NT2/D1 (cell line): ENCODE measurements around the gene DYNC1I2.

Experiments used
- SUZ12 ChIP-seq: IDR thresholded peaks from 2 replicates; pipeline ENCODE4 v1.6.1; 2011; ENCODE audit not compliant: insufficient read length, insufficient read depth; ENCODE audit errors: extremely low read depth
- YY1 ChIP-seq: IDR thresholded peaks from 2 replicates; pipeline ENCODE4 v1.6.1; 2011; ENCODE audit not compliant: insufficient read length, insufficient read depth

DNA sequence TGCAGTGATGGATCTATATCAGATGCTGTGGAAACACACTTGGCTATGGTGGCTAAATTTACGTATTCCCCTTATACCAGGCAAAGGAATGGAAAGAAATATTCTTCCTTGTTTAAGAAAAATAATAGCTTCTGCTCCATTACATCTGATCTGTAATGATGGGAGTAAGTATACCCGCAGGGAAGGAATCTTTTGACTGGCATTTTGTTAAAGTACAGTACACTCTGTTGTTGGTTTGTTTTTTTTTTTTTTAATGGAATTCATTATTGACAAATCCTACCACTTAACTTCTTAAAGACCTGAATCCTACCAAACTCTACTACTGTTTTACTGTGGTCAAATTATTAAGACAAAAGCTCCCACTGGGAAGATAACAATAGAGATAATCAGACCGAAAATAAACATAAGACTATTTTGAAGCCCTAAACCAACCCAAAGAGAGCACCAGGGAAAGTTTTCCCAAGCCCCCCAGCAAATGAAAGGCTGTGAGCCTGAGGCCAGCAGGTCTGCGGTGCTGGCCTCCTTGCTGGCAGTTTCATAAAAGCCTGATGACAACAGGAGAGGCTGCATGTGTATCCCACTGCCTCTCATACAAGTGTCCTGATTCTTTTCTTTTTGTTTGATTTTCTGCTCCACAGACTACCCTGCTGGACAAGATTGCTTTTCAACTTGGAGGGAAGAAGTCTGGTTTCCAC lies 105.8 kb downstream of the DYNC1I2 start:
- TF ChIP-seq YY1, result no peak
- TF ChIP-seq SUZ12, result no peak
